AG10803 (cell line): ENCODE data around the gene ENDOG.
"Not testable (repeated sequence)": the region's sequence is repeated elsewhere in the genome, so short reads cannot be mapped to it uniquely, and the experiment has no call there.

Source experiments
- DNase-seq: peaks from one replicate; pipeline ENCODE4 v3.0.0; 2010; ENCODE audit warnings: low read depth
- H3K4me3 ChIP-seq: 2 replicates; pipeline ENCODE4 v1.5.1; 2011; ENCODE audit warnings: mild to moderate bottlenecking, low read length, control low read depth
- CTCF ChIP-seq: conservative IDR thresholded peaks from 2 replicates; pipeline ENCODE4 v1.5.1; 2011; ENCODE audit warnings: mild to moderate bottlenecking, low read length, control low read depth, inconsistent platforms

Gene ENDOG

DNA sequence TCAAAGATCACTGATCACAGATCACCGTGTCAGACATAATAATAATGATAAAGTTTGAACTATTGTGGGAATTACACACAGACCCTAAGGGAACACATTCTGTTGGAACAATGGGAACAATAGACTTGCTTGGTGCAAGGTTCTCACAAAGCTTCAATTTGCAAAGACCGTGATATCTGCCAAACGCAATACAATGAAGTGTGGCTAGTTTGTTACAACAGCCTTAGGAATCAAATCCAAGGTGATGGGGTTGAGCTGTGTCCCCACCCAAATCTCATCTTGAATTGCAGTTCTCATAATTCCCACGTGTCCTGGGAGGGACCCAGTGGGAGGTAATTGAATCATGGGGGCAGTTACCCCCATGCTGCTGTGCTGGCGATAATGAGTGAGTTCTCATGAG lies 42.6 kb downstream of the ENDOG start:
- DNase-seq, result no peak
- no peak overlapping the region for H3K4me3 ChIP-seq
- no peak for TF ChIP-seq CTCF

DNA sequence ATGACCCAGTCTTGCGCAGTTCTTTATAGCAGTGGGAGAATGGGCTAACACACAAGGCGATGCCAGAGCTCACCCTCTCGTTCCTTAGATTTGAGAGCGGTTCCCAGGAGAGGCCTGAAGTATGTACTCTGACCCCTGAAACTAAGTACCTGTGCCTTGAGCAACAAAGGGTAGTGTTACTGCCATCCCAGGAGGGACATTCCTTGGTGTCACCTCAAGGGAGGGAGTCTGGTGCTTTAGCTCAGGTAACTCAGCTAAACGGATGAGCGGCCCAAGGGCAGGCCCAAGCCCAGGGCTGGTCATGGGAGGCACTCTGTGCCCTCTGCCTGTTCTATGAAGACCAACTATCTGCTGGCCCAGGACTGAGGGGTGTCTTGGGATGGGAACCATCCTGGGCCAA lies 43.2 kb downstream of the ENDOG start:
- no peak for TF ChIP-seq CTCF
- DNase-seq, result no peak
- H3K4me3 ChIP-seq, result no peak overlapping the region

DNA sequence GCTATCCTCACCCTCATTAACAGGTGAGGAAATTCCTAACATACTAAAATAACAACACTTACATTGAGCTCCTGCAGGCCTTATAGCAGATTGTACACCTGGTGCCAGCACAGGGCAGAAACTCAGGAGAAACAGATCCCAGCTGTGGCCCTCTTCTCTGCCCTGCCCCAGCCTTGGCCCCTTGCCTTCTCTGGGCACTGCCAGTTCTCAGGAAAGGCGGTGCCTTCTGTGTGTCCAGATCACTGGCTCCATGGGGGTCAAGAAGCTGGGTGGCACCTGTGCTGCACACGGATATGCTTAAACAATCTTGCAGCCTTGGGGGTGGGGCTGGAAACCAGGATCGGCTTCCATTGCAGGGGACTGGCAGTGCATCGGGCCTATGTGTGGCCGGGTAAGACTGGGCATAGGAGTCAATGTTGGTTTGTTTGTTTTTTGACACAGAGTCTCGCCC lies 44.1 kb downstream of the ENDOG start:
- no peak overlapping the region for H3K4me3 ChIP-seq
- TF ChIP-seq CTCF, result no peak
- DNase-seq, result no peak

DNA sequence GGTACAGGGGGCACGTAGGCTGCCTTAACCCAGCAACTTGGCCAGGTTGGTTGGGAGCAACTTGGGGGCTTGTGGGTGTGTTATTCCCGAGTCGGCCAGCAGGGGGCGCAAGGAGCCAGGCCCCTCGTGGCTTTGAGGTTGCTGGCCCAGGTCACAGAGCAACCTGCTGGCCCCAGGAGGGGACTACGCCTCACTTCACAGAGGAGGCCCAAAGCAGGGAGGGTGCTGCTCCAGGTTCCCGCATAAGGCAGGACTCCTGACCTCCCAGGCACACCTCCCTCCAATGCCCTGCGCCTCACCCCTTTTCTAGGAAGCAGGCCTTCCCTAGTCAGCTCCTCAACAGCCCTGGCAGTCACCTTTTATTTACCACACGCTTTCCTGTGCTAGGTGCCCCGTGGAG lies 45.3 kb downstream of the ENDOG start:
- no peak overlapping the region for H3K4me3 ChIP-seq
- TF ChIP-seq CTCF, result peak; percentile 84
- peak; percentile 44 for DNase-seq

GRCh38 chr9:128870128-128870940 lies 52.0 kb downstream of the ENDOG start:
- DNase-seq, result no peak
- no peak overlapping the region for H3K4me3 ChIP-seq
- no peak for TF ChIP-seq CTCF

DNA sequence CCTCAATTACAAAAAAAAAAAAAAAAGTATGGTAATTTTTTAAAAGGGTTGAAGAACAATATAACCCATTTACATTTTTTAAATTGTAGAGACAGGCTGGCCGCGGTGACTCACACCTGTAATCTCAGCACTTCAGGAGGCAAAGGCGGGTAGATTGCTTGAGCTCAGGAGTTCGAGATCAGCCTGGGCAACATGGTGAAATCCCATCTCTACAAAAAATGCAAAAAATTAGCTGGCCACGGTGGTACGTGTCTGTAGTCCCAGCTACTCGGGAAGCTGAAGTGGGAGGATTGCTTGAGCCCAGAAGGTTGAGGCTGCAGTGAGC lies 52.6 kb downstream of the ENDOG start:
- not testable (repeated sequence) for H3K4me3 ChIP-seq, DNase-seq
